SK-N-SH (cell line): ENCODE data around the gene TCF19.

ENCODE experiments used
- CTCF ChIP-seq: fragments of 200-600 bp; sonication (generic); IDR thresholded peaks from 2 replicates; pipeline ENCODE4 v1.6.1; 2017; ENCODE audit warnings: antibody characterized with exemption, mild to moderate bottlenecking, moderate library complexity
- EP300 ChIP-seq, 2 experiments: IDR thresholded peaks; 2 replicates each; pipeline versions ENCODE4 v1.4.0 to v1.6.1; 2012; ENCODE audit warnings: borderline replicate concordance in 1 of 2, low read depth in 1 of 2, low read length in 1 of 2
- EZH2phosphoT487 ChIP-seq: fragments of 200-600 bp; sonication (generic); IDR thresholded peaks from 2 replicates; pipeline ENCODE4 v1.6.1; 2017; ENCODE audit warnings: low read depth, mixed run types, mild to moderate bottlenecking, antibody characterized with exemption, moderate library complexity, borderline replicate concordance
- GABPA ChIP-seq: IDR thresholded peaks from 2 replicates; pipeline ENCODE4 v1.4.0; 2012; ENCODE audit warnings: low read depth, mild to moderate bottlenecking
- GATA2 ChIP-seq: sonication (generic); formaldehyde crosslinking; IDR thresholded peaks from 2 replicates; pipeline ENCODE4 v1.5.0; 2020; ENCODE audit warnings: mild to moderate bottlenecking, missing genetic modification reagents
- MXI1 ChIP-seq: IDR thresholded peaks from 2 replicates; pipeline ENCODE4 v1.6.1; 2012; ENCODE audit warnings: mild to moderate bottlenecking, low read depth, low read length, improper control_type of control experiment
- POLR2AphosphoS5 ChIP-seq: IDR thresholded peaks from 2 replicates; pipeline ENCODE4 v1.6.1; 2012; ENCODE audit warnings: low read depth, low read length
- SMC3 ChIP-seq: IDR thresholded peaks from 2 replicates; pipeline ENCODE4 v1.6.1; 2012; ENCODE audit warnings: low read depth, low read length, improper control_type of control experiment
- USF1 ChIP-seq: IDR thresholded peaks from 2 replicates; pipeline ENCODE4 v1.4.0; 2012; ENCODE audit warnings: low read depth, borderline replicate concordance
- USF2 ChIP-seq: fragments of 150-350 bp; IDR thresholded peaks from 2 replicates; pipeline ENCODE4 v1.6.1; 2017; ENCODE audit warnings: antibody characterized with exemption, low read length, low read depth, borderline replicate concordance

GRCh38 chr6:31154436-31154835 is 4.0 kb upstream of the TCF19 start:
- TF ChIP-seq CTCF = no peak
- no peak for TF ChIP-seq MXI1
- no peak for TF ChIP-seq USF1
- no peak for TF ChIP-seq EP300 (IDR thresholded peaks at IDR 0.05; ENCODE audit: borderline replicate concordance in 1 of 2, low read depth in 1 of 2, low read length in 1 of 2)
- no peak for TF ChIP-seq GATA2 (CRISPR knock-in tag)
- no peak for TF ChIP-seq GABPA
- TF ChIP-seq EZH2phosphoT487 = no peak
- TF ChIP-seq SMC3 = no peak
- TF ChIP-seq POLR2AphosphoS5 = no peak
- TF ChIP-seq USF2 = no peak
